H1 (cell line): ENCODE measurements around the gene CHPF2. TPM values are rescaled to one million over a fixed set of nuclear protein-coding genes. Genes with fewer than 3 reads are reported as not detected.
A peak's percentile ranks its signal among the peaks of the same experiment; 100 is the strongest.

ENCODE experiments used
- CTCF ChIA-PET: fragments of 300-600 bp; sonication (Branson Sonifier 250); formaldehyde crosslinking; loops from one replicate; lab custom pipeline; 2021; ENCODE audit not compliant: partially characterized antibody; lab: Charles Lee
- POLR2A ChIA-PET: fragments of 300-600 bp; sonication (Branson Sonifier 250); formaldehyde crosslinking; loops from one replicate; lab custom pipeline; 2021; ENCODE audit warnings: inconsistent platforms; ENCODE audit not compliant: partially characterized antibody; lab: Charles Lee
- DNase-seq, 2 experiments: peaks; one replicate each; pipeline versions ENCODE4 v3.0.0 to v3.0.0-alpha.2; 2010 to 2022; ENCODE audit warnings: low spot score in 2 of 2, low read depth in 1 of 2, mixed read lengths in 1 of 2
- FAIRE-seq: peaks from 2 replicates; lab custom pipeline; 2011; peaks lifted over from hg19 to GRCh38; lab: Jason Lieb, UNC
- H2AFZ ChIP-seq: 2 replicates; pipeline ENCODE4 v1.8.1; 2012; ENCODE audit warnings: low read length, inconsistent platforms
- H2AK5ac ChIP-seq: 2 replicates; pipeline ENCODE4 v1.6.1; 2013; ENCODE audit warnings: low read depth, low read length
- H2BK120ac ChIP-seq: replicated peaks from 2 replicates; pipeline ENCODE3; 2013; ENCODE audit warnings: low read depth, low read length, inconsistent platforms
- H2BK12ac ChIP-seq: 2 replicates; pipeline ENCODE4 v1.6.1; 2013; ENCODE audit warnings: low read depth, low read length
- H2BK15ac ChIP-seq: 2 replicates; pipeline ENCODE4 v1.6.1; 2013; ENCODE audit warnings: low read length
- H2BK20ac ChIP-seq: 2 replicates; pipeline ENCODE4 v1.6.1; 2013; ENCODE audit warnings: low read length
- H2BK5ac ChIP-seq: 2 replicates; pipeline ENCODE4 v1.6.1; 2013; ENCODE audit warnings: low read depth, low read length
- H3K14ac ChIP-seq: 2 replicates; pipeline ENCODE4 v1.6.1; 2013; ENCODE audit warnings: inconsistent platforms; ENCODE audit not compliant: insufficient read length
- H3K18ac ChIP-seq: 2 replicates; pipeline ENCODE4 v1.6.1; 2013; ENCODE audit warnings: low read length; ENCODE audit errors: extremely low read depth
- H3K23ac ChIP-seq: 2 replicates; pipeline ENCODE4 v1.6.1; 2013; ENCODE audit warnings: inconsistent platforms; ENCODE audit not compliant: insufficient read length
- H3K23me2 ChIP-seq: 2 replicates; pipeline ENCODE4 v1.6.1; 2013; ENCODE audit warnings: low read depth, low read length
- H3K27ac ChIP-seq: 2 replicates; pipeline ENCODE4 v1.6.1; 2011; ENCODE audit warnings: low read depth, low read length, inconsistent platforms
- H3K27me3 ChIP-seq, 4 experiments: replicated peaks in 1 of 4; 1 replicate in 1 of 4; 2 replicates in 3 of 4; pipeline versions ENCODE4 v1.6.1 to v1.8.1; 2011 to 2013; ENCODE audit warnings: low read length in 3 of 4, mild to moderate bottlenecking in 3 of 4, inconsistent platforms in 2 of 4, mixed read lengths in 2 of 4, moderate library complexity in 1 of 4; ENCODE audit not compliant: control insufficient read depth in 3 of 4, insufficient read depth in 3 of 4; ENCODE audit errors: extremely low read depth in 1 of 4
- H3K36me3 ChIP-seq, 4 experiments: 2 replicates each; pipeline versions ENCODE4 v1.6.1 to v1.8.1; 2011 to 2013; ENCODE audit warnings: mild to moderate bottlenecking in 4 of 4, low read length in 3 of 4, moderate library complexity in 2 of 4, control low read depth in 1 of 4, inconsistent platforms in 1 of 4; ENCODE audit not compliant: insufficient read depth in 4 of 4, control insufficient read depth in 2 of 4
- H3K4ac ChIP-seq: replicated peaks from 2 replicates; pipeline ENCODE3; 2013; ENCODE audit warnings: low read length, low read depth, mixed read lengths, inconsistent platforms; ENCODE audit not compliant: insufficient read length
- H3K4me1 ChIP-seq, 4 experiments: replicated peaks in 1 of 4; 1 replicate in 1 of 4; 2 replicates in 3 of 4; pipeline versions ENCODE4 v1.6.1 to v1.8.1; 2011 to 2013; ENCODE audit warnings: low read length in 3 of 4, inconsistent platforms in 2 of 4, mixed read lengths in 1 of 4; ENCODE audit not compliant: insufficient read depth in 4 of 4, control insufficient read depth in 3 of 4
- H3K4me2 ChIP-seq, 2 experiments: 2 replicates each; pipeline versions ENCODE4 v1.6.1 to v1.8.1; 2011 to 2013; ENCODE audit warnings: low read depth in 2 of 2, low read length in 2 of 2, control low read depth in 1 of 2, inconsistent platforms in 1 of 2, mild to moderate bottlenecking in 1 of 2; ENCODE audit not compliant: insufficient read depth in 1 of 2
- H3K4me3 ChIP-seq, 4 experiments: fragments of 200-600, 300-600 bp in 1 of 4; sonication (generic), shearing (Covaris generic), sonication (Bioruptor Twin) in 1 of 4; 2 replicates each; pipeline versions ENCODE4 v1.5.1 to v1.8.1; 2011 to 2016; ENCODE audit warnings: low read length in 4 of 4, low read depth in 3 of 4, control low read depth in 2 of 4, inconsistent platforms in 2 of 4, mild to moderate bottlenecking in 2 of 4, mixed read lengths in 1 of 4, moderate library complexity in 1 of 4; ENCODE audit not compliant: insufficient read depth in 2 of 4; ENCODE audit errors: extremely low read depth in 1 of 4
- H3K56ac ChIP-seq: replicated peaks from 2 replicates; pipeline ENCODE3; 2013; ENCODE audit warnings: low read depth, mild to moderate bottlenecking, mixed read lengths, low read length, inconsistent platforms; ENCODE audit not compliant: insufficient read length
- H3K79me1 ChIP-seq: 2 replicates; pipeline ENCODE4 v1.6.1; 2013; ENCODE audit warnings: low read depth, low read length, control low read depth
- H3K79me2 ChIP-seq, 2 experiments: 2 replicates each; pipeline versions ENCODE4 v1.6.1 to v1.8.1; 2012 to 2013; ENCODE audit warnings: low read length in 2 of 2, mild to moderate bottlenecking in 2 of 2, inconsistent platforms in 1 of 2; ENCODE audit not compliant: insufficient read depth in 2 of 2, control insufficient read depth in 1 of 2
- H3K9ac ChIP-seq, 4 experiments: replicated peaks in 1 of 4; 1 replicate in 1 of 4; 2 replicates in 3 of 4; pipeline versions ENCODE4 v1.6.1 to v1.8.1; 2011 to 2013; ENCODE audit warnings: low read depth in 3 of 4, low read length in 3 of 4, control low read depth in 2 of 4, mild to moderate bottlenecking in 2 of 4, moderate library complexity in 2 of 4, inconsistent platforms in 1 of 4; ENCODE audit errors: extremely low read depth in 1 of 4
- H3K9me3 ChIP-seq, 2 experiments: 2 replicates each; pipeline versions ENCODE4 v1.6.1 to v1.8.1; 2012 to 2013; ENCODE audit warnings: mild to moderate bottlenecking in 2 of 2, moderate library complexity in 2 of 2, control low read depth in 1 of 2, inconsistent platforms in 1 of 2, low read depth in 1 of 2, low read length in 1 of 2, mixed read lengths in 1 of 2; ENCODE audit not compliant: insufficient read depth in 2 of 2
- H4K20me1 ChIP-seq, 2 experiments: replicated peaks in 1 of 2; 2 replicates each; pipeline versions ENCODE3 to v1.8.1; 2011 to 2013; ENCODE audit warnings: inconsistent platforms in 2 of 2, low read length in 2 of 2, mild to moderate bottlenecking in 1 of 2; ENCODE audit not compliant: insufficient read depth in 2 of 2, control insufficient read depth in 1 of 2
- H4K5ac ChIP-seq: 2 replicates; pipeline ENCODE4 v1.6.1; 2013; ENCODE audit warnings: low read length, low read depth, mixed read lengths, inconsistent platforms; ENCODE audit not compliant: insufficient read length
- H4K8ac ChIP-seq: 2 replicates; pipeline ENCODE4 v1.8.0; 2013; ENCODE audit warnings: mild to moderate bottlenecking, moderate library complexity, low read length, inconsistent platforms; ENCODE audit not compliant: insufficient read depth; ENCODE audit errors: extremely low read depth
- H4K91ac ChIP-seq: replicated peaks from 2 replicates; pipeline ENCODE3; 2013; ENCODE audit warnings: low read length, mixed read lengths, inconsistent platforms; ENCODE audit not compliant: insufficient read length
- ASH2L ChIP-seq: fragments of 200-600, 300-600 bp; sonication (generic); IDR thresholded peaks from one replicate; pipeline ENCODE4 v1.7.1; 2017; ENCODE audit warnings: low read length
- BCL11A ChIP-seq, 2 experiments: IDR thresholded peaks; one replicate each; pipeline ENCODE4 v1.6.1; 2011; ENCODE audit warnings: low read depth in 2 of 2, low read length in 2 of 2, mild to moderate bottlenecking in 2 of 2
- CEBPB ChIP-seq: IDR thresholded peaks from 2 replicates; pipeline ENCODE4 v1.6.1; 2012; ENCODE audit warnings: low read depth, low read length
- CHD1 ChIP-seq: IDR thresholded peaks from 2 replicates; pipeline ENCODE4 v1.6.1; 2012; ENCODE audit warnings: low read depth, low read length, improper control_type of control experiment
- CREB1 ChIP-seq: IDR thresholded peaks from 2 replicates; pipeline ENCODE4 v1.6.1; 2012; ENCODE audit warnings: inconsistent platforms
- EGR1 ChIP-seq: IDR thresholded peaks from 2 replicates; pipeline ENCODE4 v1.6.1; 2011; ENCODE audit warnings: low read depth, low read length, borderline replicate concordance
- JUND ChIP-seq: IDR thresholded peaks from 2 replicates; pipeline ENCODE4 v1.6.1; 2011; ENCODE audit warnings: mild to moderate bottlenecking, improper control_type of control experiment, low read length
- MAFK ChIP-seq: IDR thresholded peaks from 2 replicates; pipeline ENCODE4 v1.6.1; 2012; ENCODE audit warnings: low read depth, mild to moderate bottlenecking, improper control_type of control experiment, low read length
- NANOG ChIP-seq: IDR thresholded peaks from 2 replicates; pipeline ENCODE4 v1.6.1; 2011; ENCODE audit warnings: low read length, low read depth, mild to moderate bottlenecking, inconsistent platforms; ENCODE audit not compliant: insufficient read depth, poor library complexity, severe bottlenecking
- POU5F1 ChIP-seq: IDR thresholded peaks from 2 replicates; pipeline ENCODE4 v1.6.1; 2011; ENCODE audit warnings: low read depth, mild to moderate bottlenecking, low read length, moderate library complexity
- RFX5 ChIP-seq: IDR thresholded peaks from 2 replicates; pipeline ENCODE4 v1.6.1; 2011; ENCODE audit warnings: low read depth, low read length, improper control_type of control experiment, borderline replicate concordance
- TAF1 ChIP-seq: IDR thresholded peaks from 2 replicates; pipeline ENCODE4 v1.6.1; 2011; ENCODE audit warnings: mild to moderate bottlenecking, low read depth, low read length
- TCF12 ChIP-seq: IDR thresholded peaks from 2 replicates; pipeline ENCODE4 v1.6.1; 2011; ENCODE audit warnings: low read depth, mild to moderate bottlenecking, low read length
- TEAD4 ChIP-seq: IDR thresholded peaks from 2 replicates; pipeline ENCODE4 v1.6.1; 2012; ENCODE audit warnings: low read depth, low read length, inconsistent platforms, mixed read lengths
- WGBS, 2 experiments: shearing (Covaris generic) in 1 of 2; methylation state at CpG; one replicate each; pipeline versions ENCODE4 v1.1.6 to v1.1.7; 2013 to 2015; ENCODE audit warnings: low lambda C conversion rate in 2 of 2, mixed read lengths in 2 of 2, inconsistent platforms in 1 of 2, low coverage in 1 of 2, missing lambda C conversion rate in 1 of 2; ENCODE audit not compliant: insufficient replicate concordance in 2 of 2, insufficient coverage in 1 of 2, insufficient read length in 1 of 2; ENCODE audit errors: extremely low coverage in 1 of 2, missing lambda C conversion rate in 1 of 2; 5-methylcytosine and 5-hydroxymethylcytosine counted together
- polyA plus RNA-seq, 7 experiments: library from polyadenylated mRNA; depleted of rRNA in 3 of 7; stranded (reverse) in 5 of 7; unstranded in 2 of 7; fragments of >200 nt in 5 of 7; fragments of 200-250 nt in 2 of 7; gene quantifications; 1 replicate in 5 of 7; 2 replicates in 1 of 7; 4 replicates in 1 of 7; pipeline versions ENCODE4 v1.2.1 to v1.2.3, GENCODE V29; 2011 to 2013; ENCODE audit warnings: missing spikeins in 2 of 7, mixed read lengths in 2 of 7
- total RNA-seq: library from RNA; stranded (reverse); fragmentation: NEBNext Ultra II Directional; extraction: Animal tissue kit (Norgen Biotek cat#: 25700); gene quantifications from 2 replicates; pipeline ENCODE4 v1.2.1, GENCODE V29; 2021
- TF ChIP-seq, protein P1 (sequence below): IDR thresholded peaks from 2 replicates; pipeline ENCODE4 v1.6.1; 2011; ENCODE audit warnings: low read length, improper control_type of control experiment

Gene CHPF2
- total and polyA plus RNA-seq, 2 of the 8 experiments (the other 6 are each of a cell fraction or from before 2014, with no cell fraction given) = 14.4 to 20.6 TPM

DNA sequence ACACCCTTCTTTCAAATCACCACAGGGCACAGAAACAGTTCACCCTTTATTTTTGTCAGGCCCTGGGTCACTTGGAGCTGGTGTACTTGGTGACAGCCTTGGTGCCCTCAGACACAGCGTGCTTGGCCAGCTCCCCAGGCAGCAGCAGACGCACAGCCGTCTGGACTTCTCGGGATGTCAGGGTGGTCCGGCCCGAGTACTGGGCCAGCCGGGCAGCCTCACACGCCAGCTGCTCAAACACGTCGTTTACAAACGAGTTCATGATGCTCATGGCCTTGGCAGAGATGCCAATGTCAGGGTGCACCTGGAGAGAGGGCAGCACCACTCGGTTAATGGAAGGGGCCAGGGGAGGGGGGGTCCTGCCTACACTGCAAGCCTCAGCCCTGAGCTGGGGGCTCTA lies 24.5 kb upstream of the CHPF2 start:
- Histone ChIP-seq H3K9ac (no peak overlapping the region), H3K14ac (no peak overlapping the region), H2BK15ac (no peak overlapping the region), H3K27me3 (peaks cover 0 to 3% (median 0%) of the 10 kb centered on the region in 4 experiments; a peak in 2 of 7 replicates), H3K4ac (no peak overlapping the region), H3K27ac (no peak overlapping the region), H2BK20ac (no peak overlapping the region), H3K23me2 (no peaks in the 10 kb centered on the region), H3K56ac (no peak overlapping the region), H4K91ac (no peak overlapping the region), H3K36me3 (peaks cover 0 to 7% (median 0%) of the 10 kb centered on the region in 4 experiments; a peak in 2 of 8 replicates), H2BK5ac (no peak overlapping the region), H4K5ac (no peak overlapping the region), H3K79me1 (no peaks in the 10 kb centered on the region), H3K4me1 (peaks cover 0 to 6% (median 3%) of the 10 kb centered on the region in 4 experiments; a peak in 4 of 7 replicates), H2BK12ac (no peak overlapping the region), H3K4me3 (no peak overlapping the region), H3K79me2 (no peaks in the 10 kb centered on the region), H3K9me3 (no peaks in the 10 kb centered on the region), H3K4me2 (no peak overlapping the region), H2AFZ (no peak overlapping the region), H4K20me1 (peaks cover 5% of the 10 kb centered on the region in 2 experiments), H2BK120ac (no peak overlapping the region), H4K8ac (peak overlapping the region; percentile 57; the same call in 1 of the 2 replicates), H2AK5ac (no peak overlapping the region), H3K23ac (no peak overlapping the region), H3K18ac (no peak overlapping the region)
- CTCF ChIA-PET = interaction anchor here (1.0 to 3.1 kb wide), 6 partner anchors 11 to 36 kb away, joined by 3 to 13 read pairs (median 4); no protein-coding TSS in a partner anchor
- 79% methylated on average over 12 of the region's 12 CpGs; no CpG with 5 or more reads in 1 of the 2 experiments for WGBS, 2 experiments
- FAIRE-seq (no peak), DNase-seq (no peak)
- POLR2A ChIA-PET = no interaction called here
- no peak for TF ChIP-seq CREB1
- no peak for TF ChIP-seq TCF12
- no peak for TF ChIP-seq EGR1
- TF ChIP-seq CEBPB = no peak
- no peak for TF ChIP-seq RFX5
- TF ChIP-seq, protein P1, sequence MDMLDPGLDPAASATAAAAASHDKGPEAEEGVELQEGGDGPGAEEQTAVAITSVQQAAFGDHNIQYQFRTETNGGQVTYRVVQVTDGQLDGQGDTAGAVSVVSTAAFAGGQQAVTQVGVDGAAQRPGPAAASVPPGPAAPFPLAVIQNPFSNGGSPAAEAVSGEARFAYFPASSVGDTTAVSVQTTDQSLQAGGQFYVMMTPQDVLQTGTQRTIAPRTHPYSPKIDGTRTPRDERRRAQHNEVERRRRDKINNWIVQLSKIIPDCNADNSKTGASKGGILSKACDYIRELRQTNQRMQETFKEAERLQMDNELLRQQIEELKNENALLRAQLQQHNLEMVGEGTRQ = no peak
- TF ChIP-seq POU5F1 = no peak
- TF ChIP-seq CHD1 = no peak
- no peak for TF ChIP-seq MAFK
- TF ChIP-seq ASH2L = no peak
- no peak for TF ChIP-seq BCL11A (IDR thresholded peaks at IDR 0.05; ENCODE audit: low read depth in 2 of 2, low read length in 2 of 2)
- TF ChIP-seq NANOG = no peak
- no peak for TF ChIP-seq JUND
- TF ChIP-seq TAF1 = no peak
- TF ChIP-seq TEAD4 = no peak
